HG02798 (cell line): ENCODE data around the gene SFXN3.

Source experiments
- ATAC-seq: cut with Tn5 transposase; IDR thresholded peaks from one replicate; pipeline ENCODE4 v1.9.1; 2021; ENCODE audit warnings: mild to moderate bottlenecking; ENCODE audit not compliant: unreplicated experiment, poor library complexity

SFXN3 gene

GRCh38 chr10:100998991-100999741, 31.9 kb upstream of the SFXN3 start:
- peak; percentile 61 for ATAC-seq

- ATAC-seq: no peak
Measured at GRCh38 chr10:100999742-101000126, 31.3 kb upstream of the SFXN3 start, which contains the start of gene LZTS2. Gene LZTS2 (plus strand): TSS chr10:100999808. CDS start chr10:101002539, 2,731 bp downstream.

DNA sequence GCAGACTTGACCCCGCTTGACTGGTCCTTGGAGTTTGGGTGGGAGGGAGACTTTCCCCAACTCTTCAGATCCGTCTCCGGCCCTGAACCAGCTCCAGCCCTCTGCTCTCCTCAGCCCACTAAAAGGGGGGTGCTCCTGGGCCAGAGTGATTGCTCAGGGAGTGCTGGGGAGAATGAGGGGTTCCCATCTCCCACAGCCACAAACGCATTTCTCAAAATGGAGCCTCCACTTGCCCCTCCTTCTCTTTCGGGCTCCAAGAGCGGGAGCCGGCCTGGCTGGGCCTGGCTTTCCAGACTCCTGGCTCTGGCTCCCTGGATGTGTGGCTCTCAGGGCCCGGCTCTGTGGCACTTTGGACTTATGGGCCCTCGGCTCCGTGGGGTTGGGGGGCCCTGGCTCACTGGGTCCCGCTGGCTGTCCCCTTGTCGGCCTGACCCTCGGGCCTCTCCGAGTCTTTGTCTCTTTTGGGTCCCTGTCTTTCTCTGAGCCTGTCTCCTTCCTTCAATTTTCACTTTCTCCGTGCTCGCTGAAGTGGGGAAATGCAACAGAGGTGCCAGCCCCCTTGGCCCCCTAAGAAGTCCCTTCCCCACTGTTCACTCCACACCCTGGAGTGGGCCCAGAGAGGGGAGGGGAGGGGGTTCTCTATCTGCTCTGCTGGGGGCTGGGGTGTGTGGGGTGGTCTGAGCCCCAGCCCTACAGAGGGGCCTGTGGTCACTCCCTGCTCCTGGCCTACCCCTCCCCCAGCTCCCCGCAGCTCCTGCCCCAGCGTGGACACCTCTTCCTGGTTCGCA, 30.7 kb upstream of the SFXN3 start:
- no peak for ATAC-seq

DNA sequence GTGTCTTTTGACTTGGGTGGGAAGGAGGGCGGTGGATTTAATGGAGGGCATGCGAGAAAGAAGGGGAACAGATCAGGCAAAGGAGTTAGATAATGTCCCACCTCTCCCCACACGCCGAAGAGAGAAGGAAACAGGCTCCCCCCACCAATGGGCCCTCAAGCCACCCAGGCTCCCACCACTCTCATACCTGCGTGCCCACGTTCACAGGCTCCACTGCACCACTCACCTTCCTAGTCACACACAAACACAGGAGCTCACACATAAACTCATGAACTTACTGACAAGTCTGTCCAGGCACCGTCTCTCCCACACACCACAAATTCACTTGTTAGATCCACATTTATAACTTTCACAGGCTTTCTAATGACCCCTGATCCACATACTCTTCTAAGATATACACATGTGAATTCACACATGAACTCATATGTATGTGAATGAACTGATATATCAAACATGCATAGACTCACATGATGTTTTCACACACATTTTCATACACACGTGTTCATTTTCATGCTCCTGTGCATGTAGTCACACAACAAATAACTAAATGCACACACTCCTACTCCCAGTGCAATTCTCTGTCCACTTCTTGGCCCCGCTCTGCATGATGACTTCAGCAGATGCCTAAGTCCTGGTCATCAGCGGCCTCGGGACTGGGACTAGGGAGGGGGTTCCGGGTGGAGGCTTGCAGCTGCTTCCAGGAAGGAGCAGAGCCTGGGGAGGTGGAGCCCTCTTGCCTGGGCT, 29.9 kb upstream of the SFXN3 start:
- ATAC-seq: no peak

- no peak for ATAC-seq
Measured at GRCh38 chr10:101001659-101002035, 29.4 kb upstream of the SFXN3 start.

GRCh38 chr10:101002456-101002855, 28.6 kb upstream of the SFXN3 start:
- no peak for ATAC-seq

DNA sequence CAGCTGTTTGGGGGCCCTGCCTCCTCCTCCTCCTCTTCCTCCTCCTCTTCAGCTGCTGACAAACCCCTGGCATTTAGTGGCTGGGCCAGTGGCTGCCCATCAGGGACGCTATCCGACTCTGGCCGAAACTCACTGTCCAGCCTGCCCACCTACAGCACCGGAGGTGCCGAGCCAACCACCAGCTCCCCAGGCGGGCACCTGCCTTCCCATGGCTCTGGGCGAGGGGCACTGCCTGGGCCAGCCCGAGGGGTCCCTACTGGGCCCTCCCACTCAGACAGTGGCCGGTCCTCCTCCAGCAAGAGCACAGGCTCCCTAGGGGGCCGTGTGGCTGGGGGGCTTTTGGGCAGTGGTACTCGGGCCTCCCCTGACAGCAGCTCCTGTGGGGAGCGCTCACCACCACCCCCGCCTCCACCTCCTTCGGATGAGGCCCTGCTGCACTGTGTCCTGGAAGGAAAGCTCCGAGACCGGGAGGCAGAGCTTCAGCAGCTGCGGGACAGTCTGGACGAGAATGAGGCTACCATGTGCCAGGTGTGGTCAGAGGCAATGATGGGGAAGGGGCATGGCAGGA, 27.3 kb upstream of the SFXN3 start:
- ATAC-seq: no peak

DNA sequence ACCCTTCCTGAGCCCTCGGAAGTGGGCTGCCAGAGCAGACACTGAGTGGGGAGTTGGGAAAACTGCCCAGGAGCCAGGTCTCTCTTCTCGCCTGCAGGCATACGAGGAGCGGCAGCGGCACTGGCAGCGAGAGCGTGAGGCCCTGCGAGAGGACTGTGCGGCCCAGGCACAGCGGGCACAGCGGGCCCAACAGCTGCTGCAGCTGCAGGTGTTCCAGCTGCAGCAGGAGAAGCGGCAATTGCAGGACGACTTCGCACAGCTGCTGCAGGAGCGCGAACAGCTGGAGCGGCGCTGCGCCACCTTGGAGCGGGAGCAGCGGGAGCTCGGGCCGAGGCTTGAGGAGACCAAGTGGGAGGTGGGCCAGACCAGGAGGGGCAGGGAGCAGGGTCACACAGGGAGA, 25.7 kb upstream of the SFXN3 start:
- no peak for ATAC-seq

- no peak for ATAC-seq
Measured at GRCh38 chr10:101005869-101006567, 25.0 kb upstream of the SFXN3 start.

DNA sequence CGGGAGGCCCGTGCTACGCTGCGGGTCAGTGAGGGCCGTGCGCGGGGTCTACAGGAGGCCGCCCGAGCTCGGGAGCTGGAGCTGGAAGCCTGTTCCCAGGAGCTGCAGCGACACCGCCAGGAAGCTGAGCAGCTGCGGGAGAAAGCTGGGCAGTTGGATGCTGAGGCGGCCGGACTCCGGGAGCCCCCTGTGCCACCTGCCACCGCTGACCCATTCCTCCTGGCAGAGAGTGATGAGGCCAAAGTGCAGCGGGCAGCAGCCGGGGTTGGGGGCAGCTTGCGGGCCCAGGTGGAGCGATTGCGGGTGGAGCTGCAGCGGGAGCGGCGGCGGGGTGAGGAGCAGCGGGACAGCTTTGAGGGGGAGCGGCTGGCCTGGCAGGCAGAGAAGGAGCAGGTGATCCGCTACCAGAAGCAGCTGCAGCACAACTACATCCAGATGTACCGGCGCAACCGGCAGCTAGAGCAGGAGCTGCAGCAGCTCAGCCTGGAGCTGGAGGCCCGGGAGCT, 24.4 kb upstream of the SFXN3 start:
- ATAC-seq: no peak

- no peak for ATAC-seq
Measured at GRCh38 chr10:101007099-101007711, 23.8 kb upstream of the SFXN3 start.

DNA sequence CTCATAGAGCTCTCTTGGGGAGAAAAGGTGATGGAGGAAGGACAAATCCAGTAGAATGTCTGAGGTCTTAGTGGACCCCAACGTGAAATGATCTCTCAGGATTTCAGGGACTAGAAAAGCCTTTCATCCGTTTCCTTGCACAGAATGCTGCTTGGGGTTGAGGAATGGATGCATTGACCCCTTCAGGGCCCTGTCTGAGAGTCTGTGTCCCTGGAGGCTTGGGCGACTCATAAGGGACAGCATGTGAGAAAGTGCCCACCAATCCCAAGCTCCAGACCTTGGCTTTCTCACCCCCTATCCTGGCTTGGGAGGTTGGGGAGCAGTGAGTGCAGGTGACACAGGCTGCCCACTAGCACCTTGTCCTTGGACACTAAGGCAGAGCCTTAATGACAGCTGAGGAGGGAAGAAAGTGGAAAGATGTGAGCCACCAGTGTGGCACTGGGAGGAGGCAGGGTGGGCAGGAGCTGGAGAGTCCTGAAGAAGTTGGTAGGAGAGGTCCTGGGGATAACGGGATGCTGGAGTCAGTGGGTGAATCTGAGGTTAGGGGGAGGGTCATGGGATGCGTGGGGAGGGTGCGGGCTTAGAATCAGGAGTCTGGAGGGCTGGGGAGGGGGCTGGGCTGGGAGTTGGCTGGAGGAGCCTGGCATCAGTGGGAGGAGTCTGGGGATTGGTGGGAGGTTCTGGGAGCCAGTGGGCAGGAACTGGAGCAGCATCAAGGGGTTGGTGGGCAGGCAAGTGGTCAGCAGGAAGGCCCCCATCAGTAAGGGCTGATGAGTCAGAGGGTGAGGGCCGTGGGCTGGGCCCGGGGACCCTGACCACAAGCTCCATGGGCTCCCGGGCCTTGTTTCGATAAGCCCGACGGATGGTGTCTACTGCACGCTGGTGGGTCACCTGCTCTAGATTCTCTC, 22.9 kb upstream of the SFXN3 start:
- no peak for ATAC-seq

GRCh38 chr10:101008823-101009423, 22.1 kb upstream of the SFXN3 start:
- ATAC-seq: no peak

- no peak for ATAC-seq
Measured at GRCh38 chr10:101010329-101010728, 20.7 kb upstream of the SFXN3 start.

DNA sequence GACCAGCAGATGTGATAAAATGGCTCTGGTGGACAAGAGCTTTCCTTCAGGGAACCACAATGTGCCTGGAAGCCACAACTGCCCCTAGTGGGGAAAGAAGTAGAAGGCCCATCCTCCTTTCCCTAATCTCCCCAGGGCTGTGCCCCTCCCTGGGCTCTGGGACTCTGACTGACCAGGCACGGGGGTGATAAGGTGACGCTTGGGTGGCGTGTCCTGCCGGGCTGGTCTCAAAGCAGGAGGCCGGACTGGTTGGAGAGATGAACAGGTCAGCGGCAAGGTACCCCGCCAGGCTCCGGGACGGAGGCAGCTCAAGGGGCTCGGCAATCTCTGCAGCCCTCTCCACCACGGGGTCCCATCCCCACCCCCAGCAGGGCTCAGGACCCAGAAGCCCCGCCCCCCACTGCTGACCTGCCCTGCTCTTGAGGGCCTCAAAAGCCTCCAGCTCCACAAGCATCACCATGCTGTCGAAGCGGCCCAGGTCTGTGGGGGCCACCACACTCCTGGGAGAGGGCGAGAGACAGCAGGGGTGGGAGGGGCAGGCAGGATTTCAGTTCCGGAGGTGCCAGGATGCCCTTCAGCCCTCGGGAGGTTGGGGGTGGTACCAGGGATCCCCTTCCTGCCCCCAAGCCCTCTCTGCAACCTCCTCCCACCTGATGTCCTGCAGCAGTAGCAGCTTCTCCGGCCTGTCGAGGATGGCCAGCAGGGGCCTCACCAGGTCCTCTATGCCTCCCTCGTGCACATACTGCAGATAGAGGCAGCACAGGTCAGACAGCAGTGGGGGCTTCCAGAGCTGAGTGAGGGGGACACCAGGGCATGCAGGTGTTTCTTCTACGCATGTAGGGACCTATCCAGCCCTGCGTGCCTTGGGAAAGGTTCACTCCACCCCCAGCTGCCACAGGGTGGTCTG, 19.3 kb upstream of the SFXN3 start:
- ATAC-seq: no peak

GRCh38 chr10:101012525-101013364, 18.3 kb upstream of the SFXN3 start:
- peak; percentile 71 for ATAC-seq
